Putamen (tissue), 1 donor: ENCODE results near the gene HHAT.
A peak's percentile ranks its signal among the peaks of the same experiment; 100 is the strongest.

Source experiments
- DNase-seq: peaks from one replicate; pipeline ENCODE4 v3.0.0-alpha.2; 2016; ENCODE audit warnings: low spot score

Gene HHAT

DNA sequence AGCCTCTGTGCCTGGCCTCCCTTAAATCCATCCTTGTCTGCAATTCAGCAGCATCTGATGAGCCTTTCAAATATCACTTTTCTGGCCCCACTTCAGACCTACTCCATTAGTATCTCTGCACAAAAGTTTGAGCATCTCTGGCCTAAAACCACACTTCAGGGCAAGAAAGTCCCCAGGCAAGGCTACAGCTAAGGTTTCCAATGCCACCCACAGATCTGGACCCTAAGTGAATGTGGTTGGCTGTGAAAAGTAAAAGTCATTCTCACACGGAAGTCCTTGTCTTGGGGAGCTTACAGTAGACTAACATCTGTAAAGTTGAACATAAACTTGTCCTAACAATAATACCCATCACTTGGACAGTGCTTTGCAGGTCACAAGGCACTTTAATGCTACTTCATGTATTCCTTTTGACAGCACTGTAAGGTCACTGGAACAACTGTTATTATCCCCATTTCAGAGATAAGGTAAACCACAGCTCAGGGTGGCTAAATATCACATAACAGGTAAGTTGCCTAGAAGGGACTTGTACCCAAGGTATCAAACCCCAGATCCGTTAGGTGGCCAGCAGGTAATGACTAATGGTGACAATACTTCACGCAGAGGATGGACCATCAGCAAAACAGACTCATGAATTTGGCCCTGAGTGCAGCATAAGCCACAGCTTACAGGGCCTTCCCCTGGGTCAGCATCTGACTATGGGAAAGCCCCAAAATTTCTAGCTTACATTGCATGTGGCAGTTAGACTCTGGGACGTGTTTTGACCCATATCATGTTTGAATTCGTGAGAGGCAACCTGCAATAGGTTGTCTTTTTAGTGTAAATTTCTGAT is 356.0 kb downstream of the HHAT start:
- no peak for DNase-seq

DNA sequence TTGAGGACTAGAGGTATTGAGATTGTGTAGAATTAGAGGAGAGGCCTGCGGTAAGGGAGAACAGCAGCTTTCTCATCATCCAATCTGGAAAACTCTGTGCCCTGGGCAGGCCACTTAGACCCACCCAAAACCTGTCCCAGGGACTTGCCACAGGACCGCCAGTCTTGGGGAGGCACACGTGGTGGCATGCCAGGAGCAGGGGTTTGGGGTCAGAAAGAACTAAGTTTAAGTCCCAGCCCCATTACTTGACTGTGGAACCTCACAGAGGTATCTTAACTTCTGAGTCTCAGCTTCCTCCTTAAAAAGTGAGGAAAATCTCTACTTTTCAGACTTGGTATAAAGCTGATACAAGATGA is 356.6 kb downstream of the HHAT start:
- DNase-seq, result no peak

DNA sequence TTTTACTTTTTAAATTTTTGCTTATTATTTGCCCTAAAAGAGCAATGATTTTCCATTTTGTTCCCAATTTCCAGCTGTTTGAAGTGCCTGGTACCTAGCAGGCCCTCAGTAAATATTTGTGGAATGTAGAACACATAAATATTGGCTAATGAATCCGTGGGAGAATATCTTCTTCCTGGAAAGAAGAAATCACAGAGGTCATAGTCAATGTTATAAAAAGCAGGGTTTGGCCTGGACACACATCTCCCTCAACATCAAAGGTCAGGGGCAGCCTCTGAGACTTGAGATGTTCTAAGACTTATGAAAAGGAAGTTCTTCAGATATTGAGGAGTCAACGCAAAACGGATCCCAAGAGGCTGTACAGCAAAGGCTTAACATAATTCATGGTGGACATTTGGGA is 358.1 kb downstream of the HHAT start:
- no peak for DNase-seq

DNA sequence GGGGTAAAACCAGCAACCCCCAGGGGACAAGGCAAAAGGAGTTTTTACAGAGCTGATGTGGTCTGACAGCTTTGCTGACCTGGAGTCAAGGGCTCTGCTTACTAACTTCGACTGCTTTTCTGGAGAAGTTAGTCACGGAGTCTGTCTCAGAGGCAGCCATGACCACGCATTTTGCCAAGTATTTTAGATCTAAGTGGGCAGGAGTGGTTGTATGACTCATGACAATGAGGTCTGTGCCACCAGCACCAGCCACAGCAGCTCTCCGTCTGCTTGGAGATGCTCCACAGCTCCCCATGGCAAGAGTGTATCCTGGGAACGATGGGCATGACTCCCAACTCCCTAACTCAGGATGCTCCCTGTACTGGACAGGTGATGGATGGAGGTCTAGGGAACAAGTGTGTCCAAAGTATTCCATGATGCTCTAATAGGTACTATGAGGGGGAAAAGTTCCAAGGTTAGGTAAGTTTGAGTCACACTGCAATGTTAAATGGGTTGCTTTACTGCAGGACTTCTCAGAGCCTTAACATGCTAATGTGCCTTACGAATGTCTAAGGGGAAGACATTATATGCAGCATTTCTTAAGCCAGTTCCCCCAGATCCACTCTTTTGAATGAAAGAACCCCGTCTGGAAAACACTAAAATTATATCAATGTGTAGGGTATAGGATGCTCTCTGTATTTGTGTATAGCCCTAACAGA is 359.0 kb downstream of the HHAT start:
- DNase-seq, result peak; percentile 53

DNA sequence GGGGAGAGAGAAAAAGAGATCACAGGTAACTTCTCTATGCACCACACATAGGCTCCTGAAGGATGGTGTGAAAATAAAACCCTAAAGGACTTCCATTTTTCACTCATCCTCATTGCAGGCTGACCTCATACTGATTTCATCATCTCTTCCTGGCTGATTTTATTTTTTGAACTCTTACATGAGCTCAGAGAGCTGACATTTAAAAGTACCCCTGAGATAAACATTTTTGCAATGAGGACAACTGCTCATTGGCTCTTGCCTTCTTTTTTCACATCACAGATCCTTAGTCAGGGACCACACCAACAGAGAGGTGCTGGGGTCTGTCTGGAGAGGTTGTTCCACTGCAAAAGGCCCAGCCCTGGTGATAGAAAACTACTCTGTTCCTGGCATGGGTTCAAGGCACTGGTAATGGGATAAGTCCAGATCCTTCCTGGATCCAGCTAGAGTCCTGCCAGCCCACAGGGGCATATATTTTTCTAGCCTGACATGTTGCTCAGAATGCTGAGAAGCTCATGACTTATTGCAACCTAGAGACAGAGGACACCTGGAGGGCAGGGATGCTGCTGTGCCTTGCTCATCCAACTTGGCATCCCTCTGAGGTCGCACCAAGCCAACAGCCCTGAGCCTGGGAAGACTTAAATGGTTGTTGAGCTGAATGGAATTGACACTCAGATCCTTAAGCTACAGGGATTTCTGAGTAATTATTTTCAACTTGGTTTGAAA is 360.0 kb downstream of the HHAT start:
- DNase-seq, result no peak

DNA sequence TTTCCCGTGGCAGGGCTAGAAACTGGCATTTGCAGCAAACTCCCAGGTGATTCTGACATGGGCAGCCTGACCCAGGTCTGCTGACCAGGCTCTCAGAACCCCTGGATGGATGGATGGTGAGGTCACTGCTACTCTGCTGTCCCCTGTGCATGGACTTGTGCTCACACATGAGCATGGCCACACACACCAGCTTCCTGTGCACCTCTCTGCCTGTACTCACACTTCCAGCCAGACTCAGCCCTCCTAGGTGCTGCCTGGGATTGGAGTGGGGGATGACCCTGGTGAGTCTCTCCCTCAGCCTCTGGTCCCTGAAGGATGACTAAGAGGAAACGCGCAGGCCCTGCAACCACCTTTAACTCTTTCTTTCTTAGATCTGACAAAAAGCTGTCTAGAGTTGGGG is 361.1 kb downstream of the HHAT start:
- DNase-seq, result no peak

- no peak for DNase-seq
Observed at GRCh38 chr1:210690236-210690635, 361.5 kb downstream of the HHAT start.

GRCh38 chr1:210691039-210691610 is 362.4 kb downstream of the HHAT start:
- peak; percentile 51 for DNase-seq

DNA sequence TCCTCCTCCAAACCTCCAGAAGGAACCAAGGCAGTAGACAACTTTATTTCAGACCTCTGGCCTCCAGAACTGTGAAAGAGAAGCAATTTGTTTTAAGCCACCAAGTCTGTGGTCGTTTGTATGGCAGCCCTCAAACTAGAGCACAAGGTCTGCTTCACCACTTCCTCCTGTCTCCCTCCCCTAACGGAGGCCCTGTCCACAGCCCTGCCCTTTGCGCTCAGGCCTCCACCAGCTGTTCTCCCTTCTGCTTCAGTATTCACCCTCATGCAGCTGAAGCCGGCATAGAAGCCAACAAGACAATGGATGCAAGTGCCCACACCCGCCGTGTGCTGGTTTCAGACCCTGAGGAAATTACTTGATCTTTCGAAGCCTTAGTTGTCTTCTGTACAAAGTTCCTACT is 364.1 kb downstream of the HHAT start:
- no peak for DNase-seq

GRCh38 chr1:210695026-210695425 is 366.3 kb downstream of the HHAT start:
- DNase-seq, result no peak

- no peak for DNase-seq
Observed at GRCh38 chr1:210696709-210697108, 368.0 kb downstream of the HHAT start.

GRCh38 chr1:210697185-210697584 is 368.5 kb downstream of the HHAT start:
- DNase-seq, result no peak

- DNase-seq, result no peak
Observed at GRCh38 chr1:210698661-210699060, 370.0 kb downstream of the HHAT start.

DNA sequence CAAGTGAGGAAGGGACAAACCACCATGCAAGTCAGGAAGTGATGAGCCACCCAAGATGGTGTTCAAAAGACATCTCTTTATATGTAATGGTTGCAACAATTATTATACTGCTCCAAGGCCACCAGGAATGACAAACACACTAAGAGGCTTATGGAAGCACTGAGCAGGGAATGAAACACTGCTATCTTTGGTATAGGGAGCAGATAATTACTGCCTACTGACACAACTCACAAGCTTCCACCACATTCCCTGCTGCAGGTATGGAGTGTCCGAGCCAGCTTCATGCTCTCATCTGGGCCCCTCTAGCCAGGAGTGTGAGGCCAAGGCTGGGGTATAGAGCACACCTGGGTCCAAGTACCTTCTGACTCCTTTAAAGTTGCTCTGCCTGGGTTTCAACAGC is 371.4 kb downstream of the HHAT start:
- no peak for DNase-seq

DNA sequence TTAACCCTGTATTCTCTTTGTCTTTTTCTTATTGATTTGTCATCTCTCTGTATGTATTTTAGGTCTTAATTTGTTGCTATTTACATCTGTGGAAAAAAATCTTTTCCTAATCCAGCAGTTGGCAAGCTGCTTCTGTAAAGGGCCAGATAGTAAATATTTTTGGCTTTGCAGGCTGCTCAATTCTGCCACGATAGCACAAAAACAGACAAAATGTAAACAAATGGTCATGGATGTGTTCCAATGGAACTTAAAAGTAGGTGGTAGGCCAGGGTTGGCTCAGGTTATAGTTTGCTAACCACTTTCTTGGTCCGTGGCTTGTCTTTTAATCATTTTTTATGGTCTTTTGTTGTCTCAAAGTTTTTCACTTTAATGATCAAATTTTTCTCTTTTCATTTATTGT is 371.8 kb downstream of the HHAT start:
- DNase-seq, result no peak

- no peak for DNase-seq
Observed at GRCh38 chr1:210702506-210702905, 373.8 kb downstream of the HHAT start.

DNA sequence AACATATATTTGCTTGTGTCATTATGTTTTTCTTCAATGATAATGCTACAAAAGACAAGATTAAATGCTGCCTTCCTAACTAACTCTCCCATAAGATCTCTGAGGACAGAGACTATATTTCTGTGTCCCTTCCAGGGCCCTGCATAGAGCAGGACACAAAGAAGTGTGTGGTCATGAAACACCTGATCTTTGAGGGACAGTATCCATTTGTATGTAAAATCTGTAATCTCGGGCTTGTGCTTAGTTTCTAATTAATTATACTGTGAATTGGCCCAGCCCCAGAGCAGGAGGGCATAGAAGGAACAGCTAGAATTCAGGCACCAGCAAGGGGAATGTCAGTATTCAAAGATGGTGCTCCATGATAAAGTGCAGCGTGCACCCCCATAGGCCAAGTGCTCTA is 374.9 kb downstream of the HHAT start:
- no peak for DNase-seq

DNA sequence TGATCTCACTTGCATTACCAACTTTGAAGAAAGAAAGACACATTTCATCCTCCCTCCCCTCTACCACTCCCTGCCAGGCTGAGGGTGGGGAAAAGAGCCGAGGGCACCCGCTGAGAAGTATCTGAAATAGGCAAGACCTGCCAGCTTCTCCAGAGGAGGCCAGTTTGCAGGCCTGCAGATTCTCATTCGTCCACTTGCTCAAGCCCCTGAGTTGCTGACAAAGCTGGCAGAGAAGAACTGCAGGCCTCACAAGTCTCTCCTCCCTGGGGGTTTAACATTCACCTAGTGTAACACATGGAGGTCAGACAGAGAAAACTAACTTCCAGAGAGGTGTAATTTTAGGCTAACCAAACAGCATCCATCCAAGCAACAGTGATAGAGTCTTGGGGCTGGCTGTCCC is 376.4 kb downstream of the HHAT start:
- DNase-seq, result no peak

GRCh38 chr1:210706246-210706645 is 377.5 kb downstream of the HHAT start:
- no peak for DNase-seq

DNA sequence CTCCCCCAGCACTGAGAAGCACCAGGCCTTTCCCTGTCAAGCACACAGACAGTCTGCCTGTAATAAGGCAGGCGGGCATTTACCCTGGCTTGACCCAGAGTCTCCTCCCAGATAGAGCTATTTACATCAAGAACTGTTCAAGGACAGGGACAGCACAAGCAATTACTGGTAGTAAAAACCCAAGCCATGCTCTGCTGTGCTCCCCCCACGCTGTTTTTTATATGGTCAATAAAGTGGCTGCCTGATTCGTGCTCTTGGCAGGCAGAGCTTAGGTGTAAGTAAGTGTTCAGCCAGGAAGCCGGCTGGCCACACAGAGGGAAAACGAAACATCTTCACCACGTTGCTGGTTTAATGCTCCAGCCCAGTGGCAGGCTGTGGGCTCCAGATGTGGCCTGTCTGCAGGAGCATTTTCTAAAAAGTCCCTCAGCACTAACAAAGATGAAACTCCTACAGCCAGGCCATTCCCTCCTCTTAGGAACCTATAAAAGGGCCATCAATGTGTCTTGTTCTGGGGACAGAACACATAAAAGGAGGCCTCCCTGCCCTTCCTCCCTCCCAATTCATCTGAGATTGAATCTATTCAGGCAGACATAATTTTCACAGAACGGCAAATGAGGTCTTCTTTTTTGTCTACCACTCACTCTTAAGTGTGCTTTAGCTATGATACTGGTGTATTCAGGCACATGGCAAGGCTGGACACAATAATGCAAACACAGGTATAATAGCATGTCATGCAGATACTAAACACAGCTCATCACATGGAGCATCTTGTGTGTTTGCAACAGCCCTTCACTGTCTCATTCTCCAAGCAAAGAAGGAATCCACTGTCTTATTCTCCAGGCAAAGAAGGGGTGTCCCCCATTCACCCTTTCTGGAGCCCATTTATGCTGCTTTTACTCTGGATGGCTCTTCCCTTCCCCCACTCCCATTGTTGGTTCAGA is 378.9 kb downstream of the HHAT start:
- DNase-seq, result no peak

DNA sequence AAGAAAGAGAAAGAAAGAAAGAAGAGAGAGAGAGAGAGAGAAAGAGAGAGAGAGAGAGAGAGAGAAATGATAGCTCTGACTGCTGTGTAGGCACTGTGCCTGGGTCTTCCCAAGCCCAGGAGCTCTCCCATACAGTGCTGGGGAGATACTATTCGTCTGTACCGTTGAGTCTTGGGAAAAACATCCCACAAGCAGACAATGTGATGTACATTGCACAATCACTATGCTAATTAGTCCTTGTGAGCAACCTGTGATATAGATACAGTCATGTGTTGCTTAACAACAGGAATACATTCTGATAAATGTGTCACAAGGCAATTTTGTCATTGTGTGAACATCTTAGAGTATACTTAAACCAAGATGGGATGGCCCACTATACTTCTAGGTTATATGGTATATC is 381.0 kb downstream of the HHAT start:
- DNase-seq, result peak; percentile 52
